Stimulated activated CD4-positive, alpha-beta T cell treated with anti-CD3 and anti-CD28 coated beads, Interleukin-15, amount 100 ng/mL, for 48 hours (primary cell): ENCODE results near the gene ATP2A3.

Experiments used
- DNase-seq, 2 donors: peaks; one replicate each; pipeline ENCODE4 v3.0.0-alpha.2; 2020; ENCODE audit warnings: low read depth in 2 of 2

ATP2A3 gene

DNA sequence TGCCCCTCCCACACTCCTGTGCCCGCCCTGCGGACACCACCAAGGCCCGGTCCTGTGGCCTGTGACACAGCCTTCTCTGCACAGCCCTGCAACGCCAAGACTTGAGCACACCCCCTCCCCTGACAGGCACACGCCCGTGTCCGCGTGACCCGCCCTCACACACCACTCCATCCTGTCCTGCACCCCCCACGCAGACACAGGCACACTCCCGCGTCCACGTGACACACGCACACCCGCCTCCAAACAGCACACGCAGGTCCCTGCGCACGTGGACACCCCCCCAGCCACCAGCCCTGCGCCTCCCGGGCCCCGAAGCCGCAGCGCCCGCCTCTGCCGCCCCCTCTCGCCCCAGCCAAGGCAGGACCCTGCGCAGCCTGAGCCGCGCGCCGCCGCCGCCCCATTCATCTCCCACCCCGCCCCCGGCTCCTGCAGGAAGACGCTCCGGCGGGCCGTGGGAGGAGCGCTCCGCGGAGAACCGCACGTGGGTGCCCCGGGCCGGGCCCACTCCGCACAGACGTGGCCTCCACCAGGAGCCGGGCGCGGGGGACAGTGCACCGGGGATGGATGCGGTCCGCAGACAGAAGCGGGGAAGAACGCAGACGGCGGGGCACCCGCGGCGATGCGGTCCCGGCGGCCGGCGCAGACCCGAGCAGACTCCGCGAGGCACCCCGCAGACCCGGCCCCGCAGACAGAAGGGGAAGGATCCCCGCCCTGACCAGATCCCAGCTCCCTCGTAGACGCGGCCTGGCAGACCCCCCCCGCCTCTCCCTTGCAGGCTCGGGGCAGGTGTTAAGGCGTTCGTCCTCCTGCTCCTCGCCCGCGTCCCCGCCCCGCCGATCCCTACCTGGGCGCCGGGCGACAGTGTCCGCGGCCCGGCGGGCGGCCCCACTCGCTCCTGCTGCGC, 71.9 kb downstream of the ATP2A3 start:
- peak in 1 of 2 donors; percentile 48 for DNase-seq

DNA sequence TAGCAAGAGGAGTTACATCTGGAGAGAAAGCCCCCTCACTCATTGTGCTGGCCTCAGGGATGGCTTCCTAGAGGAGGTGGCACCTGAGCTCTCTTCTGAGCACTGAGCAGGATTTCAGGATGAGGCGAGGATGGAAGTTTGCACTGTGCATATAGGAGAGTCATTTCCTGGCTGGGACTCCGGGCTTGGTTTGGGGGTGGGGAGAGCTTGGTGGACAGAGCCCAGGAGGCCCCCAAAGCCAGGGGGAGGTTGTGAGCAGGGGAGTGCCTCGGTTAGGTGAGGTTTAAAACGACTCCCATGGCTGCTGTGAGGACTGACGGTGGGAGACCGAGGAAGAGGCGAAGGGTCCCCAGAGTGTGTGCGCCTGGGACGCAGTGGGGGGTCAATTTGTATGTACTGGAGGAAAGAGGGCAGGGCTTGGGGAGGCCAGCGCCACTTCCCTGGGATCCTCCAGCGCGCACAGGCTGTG, 72.6 kb downstream of the ATP2A3 start:
- no peak for DNase-seq

DNA sequence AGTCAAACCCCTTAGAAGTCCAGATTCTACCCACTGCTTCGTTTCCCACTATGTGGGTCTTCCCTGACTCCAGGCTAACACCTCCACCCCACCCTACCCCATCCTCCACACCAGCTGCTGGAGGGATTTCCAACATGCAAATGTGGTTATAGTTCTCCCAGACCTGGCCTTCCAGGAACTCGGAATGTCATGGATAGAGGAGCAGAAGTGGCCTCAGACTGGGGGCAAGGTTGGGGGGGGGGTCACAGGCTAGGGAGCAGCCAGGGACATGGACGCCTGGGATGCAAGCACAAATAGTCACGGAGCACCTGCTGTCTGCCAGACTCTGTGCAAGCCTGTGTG, 73.4 kb downstream of the ATP2A3 start:
- DNase-seq = no peak

DNA sequence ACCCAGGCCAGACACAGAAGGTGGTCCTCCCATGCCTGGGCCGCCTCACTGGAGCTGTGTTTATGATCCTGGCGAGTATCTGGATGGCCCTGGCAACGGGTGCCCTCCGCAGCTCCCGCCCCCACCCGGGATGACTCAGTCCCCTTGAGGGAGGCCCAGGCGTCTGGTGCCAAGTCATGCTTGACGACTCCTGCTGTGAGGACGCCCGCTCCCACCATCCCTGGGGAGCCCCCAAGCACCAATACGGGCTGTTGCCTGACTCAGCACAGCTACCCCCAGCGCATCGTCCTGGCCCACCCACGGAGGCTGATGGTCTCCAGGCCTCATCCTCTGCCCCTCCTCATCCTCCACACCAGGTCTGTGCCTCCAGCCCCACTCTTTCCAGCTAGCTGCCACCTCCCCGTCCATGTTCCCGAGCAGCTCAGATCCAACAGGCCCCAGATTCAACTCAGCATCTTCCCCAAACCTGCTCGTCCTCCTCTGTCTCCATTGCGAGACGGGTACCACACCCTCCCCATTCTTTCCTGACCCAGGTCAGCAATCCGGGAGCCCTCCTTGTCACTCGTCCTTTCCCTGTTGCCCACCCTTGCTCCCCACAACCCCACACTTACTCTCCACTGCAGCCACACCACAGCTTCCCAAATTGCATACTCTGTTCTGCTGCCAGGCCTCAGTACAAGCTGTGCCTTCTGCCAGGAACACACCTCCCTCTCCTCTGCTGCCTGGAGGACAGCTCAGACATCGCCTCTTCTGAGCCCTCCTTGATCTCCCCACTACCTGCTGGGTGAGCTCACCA, 74.0 kb downstream of the ATP2A3 start:
- peak in 1 of 2 donors; percentile 23 for DNase-seq

DNA sequence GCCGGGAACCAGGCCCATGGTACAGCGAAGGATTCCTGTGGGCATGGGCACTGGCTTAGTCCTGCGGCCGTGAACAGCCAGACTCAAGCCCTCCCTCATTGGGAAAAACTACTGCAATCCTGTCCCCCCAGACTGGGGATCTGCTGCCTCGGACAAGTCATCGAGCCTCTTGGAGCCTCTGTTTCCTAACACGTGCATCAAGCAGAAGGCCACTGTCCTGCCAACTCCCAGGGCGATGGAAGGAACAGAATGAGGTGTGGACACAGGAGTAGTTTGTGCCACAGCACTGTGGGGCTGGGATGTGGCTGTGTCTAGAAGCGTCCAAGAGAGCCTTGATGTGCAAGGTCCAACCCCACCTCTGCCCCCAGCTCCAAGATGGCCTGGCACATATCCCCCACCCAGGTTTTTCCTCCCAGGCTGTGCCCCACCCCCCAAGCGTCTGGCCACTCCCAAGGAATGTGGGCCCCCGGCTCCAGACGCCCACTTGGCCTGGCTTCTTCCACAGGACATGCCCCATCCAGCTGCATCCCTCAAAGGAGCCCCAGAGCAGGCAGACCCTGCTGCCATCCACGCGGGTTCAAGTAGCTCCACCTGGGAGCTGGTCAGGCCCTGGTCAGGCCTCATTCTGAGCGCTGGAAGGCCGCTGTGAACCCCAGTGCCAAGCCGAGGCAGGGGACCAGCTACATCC, 74.8 kb downstream of the ATP2A3 start:
- DNase-seq = no peak

DNA sequence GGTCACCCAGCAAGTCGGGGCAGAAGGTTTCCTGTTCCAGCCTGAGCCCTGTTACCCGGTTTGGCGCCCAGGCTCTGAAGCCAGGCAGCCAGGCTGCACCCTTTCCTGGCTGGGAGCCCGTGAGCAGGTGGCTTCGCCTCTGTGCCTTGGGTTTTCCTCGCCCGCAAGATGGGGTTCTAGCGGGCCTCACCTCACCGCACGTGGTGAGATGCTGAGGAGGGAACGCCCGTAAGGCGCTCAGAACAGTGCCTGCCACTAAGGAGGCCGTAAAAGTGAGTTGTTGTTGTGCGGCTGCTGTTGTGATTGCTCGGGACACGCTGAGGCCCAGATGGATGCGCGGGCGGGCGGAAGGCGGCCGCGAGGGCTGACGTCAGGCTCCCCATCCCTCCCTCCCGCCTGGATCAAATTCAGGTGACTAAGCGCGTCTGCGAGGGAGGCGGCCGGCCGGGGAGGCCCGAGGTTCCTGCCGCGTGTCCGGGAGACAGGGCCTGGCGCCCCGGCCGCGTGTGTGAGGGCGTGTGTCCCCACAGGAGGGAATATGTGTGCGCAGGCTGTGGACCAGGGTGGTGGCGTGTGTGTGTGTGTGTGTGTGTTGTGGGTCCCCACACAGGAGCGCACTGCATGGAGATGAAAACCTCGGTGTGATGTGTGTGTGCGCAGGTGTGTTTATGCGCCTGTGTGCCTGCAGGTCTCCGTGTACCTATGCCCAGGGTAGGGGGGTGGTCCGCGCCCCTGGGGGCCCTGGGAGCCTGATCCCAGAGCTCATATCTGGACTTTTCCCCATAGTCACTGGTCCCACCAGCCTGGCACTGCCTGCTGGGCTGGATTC, 75.7 kb downstream of the ATP2A3 start:
- no peak for DNase-seq

DNA sequence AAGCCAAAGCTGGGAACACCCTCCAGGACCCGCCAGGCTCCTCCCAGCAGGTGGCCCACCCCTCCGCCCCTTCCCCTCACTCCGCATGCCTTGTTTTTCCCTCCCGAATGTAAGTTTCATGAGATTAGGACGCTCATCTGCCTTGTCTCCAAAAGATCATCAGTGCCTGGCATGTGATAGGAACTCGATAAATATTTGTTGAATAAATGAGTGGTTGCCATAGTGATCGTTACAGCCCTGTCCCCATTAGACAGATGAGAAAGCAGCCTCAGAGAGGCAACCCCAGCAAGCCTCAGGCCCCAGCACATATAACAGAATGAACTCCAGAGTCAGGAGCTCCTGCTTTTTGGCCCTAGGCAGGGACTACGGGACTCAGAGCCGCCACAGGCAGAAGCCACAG, 76.4 kb downstream of the ATP2A3 start:
- DNase-seq = no peak

DNA sequence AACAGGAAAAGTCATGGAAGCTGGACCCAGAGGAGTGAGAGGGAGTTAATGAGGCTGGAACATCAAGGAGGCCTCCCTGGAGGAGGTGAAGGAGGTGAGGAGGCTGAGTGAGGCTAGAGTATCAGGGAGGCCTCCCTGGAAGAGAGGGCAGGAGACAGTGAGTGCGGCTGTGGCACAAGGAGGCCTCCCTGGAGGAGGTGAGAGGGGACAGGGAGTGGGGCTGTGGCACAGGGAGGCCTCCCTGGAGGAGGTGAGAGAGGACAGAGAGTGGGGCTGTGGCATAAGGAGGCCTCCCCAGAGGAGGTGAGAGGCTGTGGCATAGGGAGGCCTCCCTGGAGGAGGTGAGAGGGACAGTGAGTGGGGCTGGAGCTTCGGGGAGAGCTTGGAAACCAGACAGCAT, 76.8 kb downstream of the ATP2A3 start:
- no peak for DNase-seq

DNA sequence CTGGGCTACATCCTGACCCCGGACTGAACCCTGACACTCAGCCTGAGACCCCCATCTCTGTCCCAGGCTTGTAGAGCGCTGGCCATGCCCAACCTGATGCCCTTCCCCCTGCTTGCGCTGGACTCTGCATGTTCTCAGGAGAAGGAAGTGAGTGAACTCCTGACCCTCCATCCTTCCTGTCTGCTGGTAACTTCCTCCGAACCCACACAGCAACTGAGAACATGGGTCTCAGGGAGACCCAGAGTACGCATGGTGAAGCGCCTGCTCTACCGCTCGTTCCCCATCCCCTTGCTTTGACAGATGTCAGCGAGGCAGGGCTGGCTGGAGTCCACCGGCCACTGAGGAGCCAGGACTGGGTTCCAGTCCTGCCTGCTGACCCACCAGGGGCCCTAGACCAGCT, 77.5 kb downstream of the ATP2A3 start:
- no peak for DNase-seq

DNA sequence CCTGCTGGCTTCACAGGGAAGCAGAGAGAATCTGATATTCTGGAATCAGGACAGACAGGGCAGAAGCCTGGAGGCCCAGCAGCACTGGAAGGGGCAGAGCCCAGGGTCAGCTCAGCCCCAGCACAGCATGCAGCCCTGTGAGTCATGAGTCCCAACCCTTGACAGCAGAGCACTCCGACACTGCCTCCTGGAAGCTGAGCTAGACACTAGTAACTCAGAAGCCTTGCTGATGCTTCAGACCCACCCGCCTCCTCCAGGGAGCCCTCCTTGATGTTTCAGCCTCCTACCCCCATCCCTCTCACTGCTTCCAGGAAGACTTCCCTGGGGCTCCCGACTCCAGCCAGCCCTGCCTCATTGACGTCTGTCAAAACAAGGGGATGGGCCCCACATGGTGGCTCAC, 78.3 kb downstream of the ATP2A3 start:
- DNase-seq = no peak

DNA sequence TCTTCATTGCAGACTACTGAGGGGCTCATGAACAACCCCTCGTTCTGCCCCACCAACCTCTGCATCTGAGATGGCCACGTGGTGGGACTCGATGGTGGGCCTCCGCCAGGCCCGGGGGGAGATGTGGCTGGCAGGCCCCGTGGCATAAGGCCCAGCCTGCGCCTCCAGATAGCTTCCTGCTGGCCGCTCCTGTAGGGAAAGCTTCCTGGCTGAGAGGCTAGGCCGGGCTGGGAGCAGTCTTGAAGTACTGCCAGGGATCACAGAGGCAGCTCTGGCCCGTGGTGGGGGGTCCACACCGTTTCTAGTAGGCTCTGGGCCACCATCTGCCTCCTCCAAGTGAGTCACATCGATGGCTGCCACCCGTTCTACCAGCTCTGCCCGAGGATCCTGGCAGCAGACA, 79.0 kb downstream of the ATP2A3 start:
- no peak for DNase-seq

DNA sequence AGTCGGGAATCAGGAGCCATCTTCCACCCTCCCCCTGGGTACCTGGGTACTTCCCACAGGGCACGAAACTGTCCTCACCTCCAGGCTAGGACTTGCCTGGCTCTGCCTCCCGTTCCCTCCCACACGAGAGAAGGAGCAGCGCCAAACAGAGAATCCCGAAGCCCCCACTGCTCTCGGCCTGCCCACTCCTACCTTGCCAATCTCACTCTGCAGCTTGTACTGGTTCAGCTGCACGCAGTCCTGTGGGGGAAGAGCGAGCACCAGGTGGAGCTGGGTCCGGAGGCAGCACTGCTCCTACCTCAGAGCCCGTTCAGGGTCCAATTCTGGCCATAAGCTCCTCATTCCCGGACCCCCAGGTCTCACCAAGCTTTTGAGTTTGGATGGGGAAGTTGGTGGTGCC, 80.0 kb downstream of the ATP2A3 start:
- no peak for DNase-seq

DNA sequence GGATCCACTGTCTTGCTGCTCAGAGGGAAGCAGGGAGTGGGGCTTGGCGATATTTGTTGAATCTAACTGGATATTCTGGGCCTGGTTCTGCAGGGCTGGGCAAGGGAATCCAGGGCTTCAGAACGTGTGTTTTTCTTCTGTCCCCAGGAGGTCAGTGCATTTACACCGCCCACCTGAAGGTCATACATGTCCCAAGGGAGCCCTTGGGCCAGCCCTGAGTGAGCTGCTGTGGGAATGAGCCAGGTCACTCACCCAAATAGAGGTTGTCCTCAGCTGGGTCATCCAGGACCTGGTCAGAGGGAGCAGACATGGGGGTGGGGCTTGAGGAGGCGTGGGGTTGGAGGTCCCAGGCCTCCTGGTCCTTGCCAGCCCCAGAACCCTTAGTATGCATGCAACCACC, 82.0 kb downstream of the ATP2A3 start:
- DNase-seq = no peak

DNA sequence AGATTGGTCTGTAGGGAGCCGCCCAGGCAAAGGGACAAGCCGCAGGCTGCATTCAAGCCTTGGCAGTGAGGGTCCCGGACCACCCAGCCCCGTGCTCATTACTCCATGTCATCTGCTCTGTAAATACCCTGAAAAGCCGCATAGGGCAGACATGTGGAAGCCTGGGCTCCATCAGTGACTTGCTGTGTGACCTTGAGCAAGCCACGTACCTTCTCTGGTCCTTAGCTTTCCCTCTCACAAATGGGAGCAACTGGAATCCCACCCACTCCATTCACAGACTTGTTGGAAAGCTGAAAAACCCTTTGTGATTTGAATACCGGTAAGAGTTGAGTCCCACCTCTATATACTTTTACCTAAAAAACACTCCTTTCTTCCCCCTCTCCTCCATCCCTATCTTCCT, 83.3 kb downstream of the ATP2A3 start:
- no peak for DNase-seq

DNA sequence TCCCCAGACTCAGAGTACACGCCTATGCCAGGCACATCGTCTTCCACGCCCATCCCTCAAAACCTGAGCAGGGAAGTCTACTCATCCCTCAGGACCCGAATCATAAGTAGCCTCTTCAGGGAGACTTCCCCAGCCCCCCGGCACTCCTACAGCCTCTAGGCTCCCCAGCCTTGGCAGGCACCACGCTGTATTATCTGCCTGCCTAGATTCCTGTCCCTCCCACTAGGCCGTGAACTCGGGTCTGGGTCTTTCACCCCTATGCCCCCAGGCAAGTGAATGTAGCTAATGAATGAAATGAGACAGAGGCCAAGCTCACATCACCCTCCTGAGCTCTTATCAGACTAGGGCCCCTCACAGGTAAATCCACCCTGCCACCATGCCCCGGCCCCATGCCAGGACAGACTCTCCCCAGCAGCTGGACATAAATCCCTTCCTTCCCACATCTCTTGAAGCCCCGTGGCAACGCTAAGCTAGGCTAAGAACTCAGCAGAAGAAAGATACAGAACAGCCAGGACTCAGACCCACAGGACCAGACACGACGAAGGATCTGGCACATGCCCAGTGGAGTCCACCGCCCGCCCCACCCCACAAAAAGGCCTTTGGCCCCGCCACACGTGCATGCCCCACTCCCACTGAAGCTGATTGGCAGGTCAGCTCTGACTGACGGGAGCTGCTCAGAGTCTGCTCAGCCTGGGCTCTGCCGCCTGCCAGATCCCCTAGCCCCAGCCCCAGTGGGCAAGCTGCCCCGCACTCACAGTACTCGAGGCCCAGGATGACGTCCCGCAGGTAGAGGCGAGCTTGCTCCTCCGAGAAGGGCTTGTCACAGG, 84.4 kb downstream of the ATP2A3 start:
- no peak for DNase-seq

DNA sequence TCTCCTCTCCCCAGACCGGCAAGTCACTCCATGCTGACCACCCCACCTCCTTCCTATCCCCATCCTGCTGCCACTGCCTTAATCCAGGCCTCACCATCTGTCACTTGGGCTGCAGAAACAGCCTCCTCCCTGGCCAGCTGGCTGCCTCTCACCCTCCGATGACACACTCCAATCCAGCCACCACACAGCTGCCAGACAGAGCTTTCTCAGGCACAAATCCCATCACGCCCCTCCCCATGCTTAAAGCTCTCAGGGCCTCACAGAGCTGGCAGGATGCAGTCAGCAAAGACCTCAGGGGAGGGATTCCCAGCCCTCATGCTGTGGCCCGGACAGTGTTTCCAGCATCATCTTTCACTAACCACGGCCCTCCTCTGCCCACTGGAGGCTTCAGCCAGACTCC, 85.1 kb downstream of the ATP2A3 start:
- no peak for DNase-seq

DNA sequence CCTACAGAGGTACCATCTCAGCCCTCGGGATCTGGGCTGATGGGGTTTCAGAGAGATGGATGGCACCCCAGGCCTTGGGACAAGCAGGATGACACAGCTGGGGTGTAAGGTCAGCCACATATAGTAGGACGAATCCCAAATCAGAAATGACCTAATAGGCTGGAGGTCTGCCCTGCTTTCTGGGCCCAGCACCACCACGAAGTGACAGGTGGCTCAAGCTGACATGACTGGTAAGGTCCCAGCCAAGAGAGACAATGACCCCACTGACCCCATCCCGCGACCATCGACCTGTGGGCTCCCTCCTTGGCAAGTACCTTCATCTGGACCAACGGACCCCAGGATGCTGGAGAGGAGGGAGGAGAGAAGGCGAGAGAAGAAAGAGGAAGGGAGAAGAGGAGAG, 87.0 kb downstream of the ATP2A3 start:
- DNase-seq = no peak

DNA sequence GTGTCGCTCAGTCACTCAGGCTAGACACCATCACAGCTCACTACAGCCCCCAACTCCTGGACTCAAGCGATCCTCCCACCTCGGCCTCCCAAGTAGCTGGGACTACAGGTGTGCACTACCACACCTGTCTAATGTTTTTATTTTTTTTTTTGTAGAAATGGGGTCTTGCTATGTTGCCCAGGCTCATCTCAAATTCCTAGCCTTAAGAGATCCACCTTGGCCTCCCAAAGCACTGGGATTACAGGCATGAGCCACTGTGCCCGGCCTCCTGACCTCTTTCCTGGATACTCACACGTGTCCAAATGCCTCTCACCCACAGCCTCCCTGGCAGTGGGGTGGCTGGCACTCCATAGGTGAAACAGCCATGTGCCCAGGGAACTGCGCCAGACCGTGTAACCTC, 88.9 kb downstream of the ATP2A3 start:
- DNase-seq = no peak
